HG03280 (cell line): ENCODE data around the gene C1orf115.
A peak's percentile ranks its signal among the peaks of the same experiment; 100 is the strongest.
"Not testable (repeated sequence)": the region's sequence is repeated elsewhere in the genome, so short reads cannot be mapped to it uniquely, and the experiment has no call there.

ENCODE experiments used
- ATAC-seq: cut with Tn5 transposase; IDR thresholded peaks from one replicate; pipeline ENCODE4 v1.9.1; 2021; ENCODE audit warnings: mild to moderate bottlenecking, moderate library complexity; ENCODE audit not compliant: unreplicated experiment

Gene C1orf115

DNA sequence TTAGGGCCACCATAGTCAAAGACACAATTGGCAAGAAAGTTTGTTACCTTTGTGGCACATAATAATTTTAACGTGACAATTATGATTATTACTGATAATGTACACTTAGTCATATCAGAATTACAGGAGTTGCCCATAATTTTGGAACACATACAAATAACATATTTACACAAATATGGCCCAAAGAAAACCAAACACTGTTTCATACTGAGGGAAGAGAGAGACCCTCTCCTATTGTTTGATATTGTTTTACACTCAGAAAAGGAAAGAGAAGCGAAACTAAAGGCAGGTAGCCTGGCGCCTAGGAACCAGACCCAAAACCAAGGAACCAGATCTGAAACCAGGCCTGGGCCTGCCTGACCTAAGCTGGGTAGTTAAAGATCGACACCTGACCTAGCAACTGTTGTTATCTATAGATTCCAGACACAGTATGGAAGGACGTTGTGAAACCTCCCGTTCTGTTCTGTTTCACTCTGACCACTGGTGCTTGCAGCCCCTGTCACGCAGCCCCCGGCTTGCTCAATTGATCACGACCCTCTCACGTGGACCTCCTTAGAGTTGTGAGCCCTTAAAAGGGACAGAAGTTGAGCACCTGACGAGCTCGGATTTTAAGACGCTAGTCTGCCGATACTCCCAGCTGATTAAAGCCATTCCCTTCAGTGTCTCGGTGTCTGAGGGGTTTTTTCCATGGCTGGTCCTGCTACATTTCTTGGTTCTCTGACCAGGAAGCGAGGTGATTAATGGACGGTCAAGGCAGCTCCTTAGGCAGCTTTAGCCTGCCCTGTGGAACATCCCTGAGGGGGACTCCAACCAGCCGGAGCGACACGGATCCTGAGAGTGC, 27.9 kb downstream of the C1orf115 start:
- ATAC-seq = no peak

DNA sequence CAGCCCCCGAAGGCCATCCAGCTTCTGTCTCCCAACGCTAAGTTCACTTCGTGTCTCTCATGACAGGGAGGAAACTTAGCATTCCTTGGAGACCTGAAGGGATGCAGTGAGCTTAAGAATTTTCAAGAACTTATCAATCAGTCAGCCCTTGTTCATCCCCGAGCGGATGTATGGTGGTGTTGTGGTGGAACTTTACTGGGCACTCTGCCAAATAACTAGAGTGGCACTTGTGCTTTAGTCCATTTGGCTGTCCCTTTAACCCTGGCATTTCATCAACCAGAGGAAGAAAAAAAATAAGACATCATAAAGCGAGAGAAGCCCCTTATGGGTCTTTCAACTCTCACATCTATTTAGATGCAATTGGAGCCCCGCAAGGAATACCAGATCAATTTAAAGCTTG, 31.1 kb downstream of the C1orf115 start:
- ATAC-seq = not testable (repeated sequence)

DNA sequence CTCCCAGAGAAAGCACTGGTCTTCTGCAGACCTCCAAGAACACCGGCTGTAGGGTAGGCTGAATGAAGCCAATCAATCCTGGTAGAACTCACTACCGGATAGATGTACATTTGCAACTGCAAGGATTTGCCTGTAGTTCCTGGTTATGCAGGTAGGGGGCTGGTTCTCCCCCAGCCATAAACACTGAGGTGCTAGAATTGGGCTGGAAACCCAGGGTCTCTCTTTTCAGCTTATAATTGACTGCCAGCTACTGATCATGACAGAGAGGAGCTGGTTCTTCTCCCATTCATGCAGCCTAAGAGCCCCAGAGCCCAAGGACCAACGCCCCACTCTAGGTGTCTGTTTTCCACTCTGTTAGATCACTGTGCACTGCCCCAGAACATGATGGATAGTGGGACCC, 36.5 kb downstream of the C1orf115 start:
- ATAC-seq = peak; percentile 63

DNA sequence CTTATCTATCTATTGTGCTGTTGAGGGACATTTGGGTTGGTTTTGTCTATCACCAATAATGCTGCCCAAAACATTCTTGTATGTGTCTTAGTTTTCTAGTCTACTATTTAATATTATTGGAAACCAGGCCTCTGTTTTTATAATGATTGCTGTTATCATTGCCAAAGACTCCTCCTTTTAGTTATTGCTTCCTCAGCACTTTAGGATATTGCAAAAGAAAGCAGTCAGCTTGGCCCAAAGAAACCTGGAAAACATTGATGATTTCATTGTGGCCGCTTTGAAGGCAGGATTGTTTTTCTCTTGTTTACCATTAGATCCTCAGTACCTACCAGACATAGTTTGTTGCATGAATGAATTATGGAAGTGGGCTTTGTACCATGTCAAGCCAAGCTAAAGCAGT, 37.4 kb downstream of the C1orf115 start:
- no peak for ATAC-seq

DNA sequence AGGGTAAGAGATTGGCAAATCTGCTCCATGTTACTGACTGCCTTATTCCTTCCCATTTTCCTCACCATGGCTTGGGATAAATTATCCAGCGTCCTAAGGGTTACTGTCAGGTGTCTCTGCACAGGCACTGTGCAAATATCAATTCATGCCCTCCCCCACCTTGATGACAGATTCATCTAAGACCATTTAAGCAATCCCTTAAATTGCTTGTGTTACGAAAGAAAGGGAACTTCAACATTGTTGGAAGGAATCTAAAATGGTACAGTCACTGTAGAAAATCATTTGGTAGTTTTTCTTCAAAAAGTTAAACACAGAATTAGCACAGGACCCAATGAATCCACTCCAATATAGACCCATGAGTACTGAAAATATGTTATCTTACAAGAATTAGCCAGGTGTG, 40.3 kb downstream of the C1orf115 start:
- no peak for ATAC-seq

DNA sequence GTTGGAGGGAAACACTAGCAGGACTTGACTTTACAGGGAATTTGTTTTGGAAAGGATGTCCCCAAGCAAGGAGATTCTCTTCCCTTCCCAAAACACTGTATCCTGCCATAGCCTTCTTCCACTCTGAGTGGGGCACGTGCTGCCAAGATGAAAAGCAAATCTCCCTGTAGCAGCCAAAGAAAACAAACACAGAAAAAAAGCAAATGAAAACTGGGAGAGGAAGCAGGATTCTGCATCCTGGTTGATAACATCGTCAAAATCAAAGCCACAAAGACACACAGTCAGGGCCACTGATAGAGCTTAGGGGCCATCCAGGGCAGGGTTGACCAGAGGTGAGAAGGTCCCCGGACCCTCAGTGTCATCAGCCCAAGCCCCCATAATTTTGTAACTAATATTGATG, 42.0 kb downstream of the C1orf115 start:
- ATAC-seq = no peak

DNA sequence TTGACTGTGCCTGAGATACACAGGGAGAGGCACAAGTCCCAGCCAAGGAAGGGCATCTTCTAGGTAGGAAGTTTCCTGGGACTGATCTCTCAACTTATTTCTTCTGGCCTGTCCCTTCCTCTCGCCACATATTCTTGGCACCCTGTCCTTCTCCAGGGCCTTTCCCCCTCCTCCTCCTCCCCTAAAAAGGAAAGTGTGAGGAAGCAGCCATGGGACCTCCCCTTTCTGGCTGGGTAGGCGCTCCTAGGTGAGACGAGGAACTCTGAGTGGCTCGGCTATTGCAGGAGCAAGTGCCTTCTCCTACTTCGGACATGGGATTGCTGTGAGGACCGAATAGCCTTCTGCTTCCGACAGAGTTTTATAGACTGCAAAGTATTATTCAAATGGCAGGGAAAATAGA, 42.5 kb downstream of the C1orf115 start:
- peak; percentile 13 for ATAC-seq

DNA sequence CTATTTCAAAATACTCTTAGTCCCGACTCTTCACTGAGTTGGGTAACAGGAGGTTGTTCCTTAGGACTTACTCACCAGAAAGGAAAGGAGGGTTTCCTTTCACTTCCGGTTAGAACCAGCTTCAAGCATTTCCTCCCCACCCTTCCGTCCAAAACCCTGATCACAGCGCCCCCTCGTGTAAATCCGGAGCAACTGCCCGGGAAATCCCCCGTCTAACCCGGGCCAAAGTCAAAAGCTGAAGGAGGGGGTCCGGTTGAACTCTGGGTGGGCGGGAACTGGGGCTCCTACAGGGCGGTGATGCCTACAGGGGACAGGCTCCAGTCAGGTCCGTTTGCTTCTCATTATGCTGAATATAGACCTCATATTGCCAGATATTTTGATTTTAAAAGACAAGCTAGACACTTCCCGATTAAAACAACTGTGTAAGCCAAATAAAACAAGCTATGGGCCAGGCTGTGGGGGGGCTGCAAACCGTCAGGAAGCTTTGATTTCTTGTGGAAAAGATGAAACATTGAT, 43.0 kb downstream of the C1orf115 start:
- peak; percentile 95 for ATAC-seq

DNA sequence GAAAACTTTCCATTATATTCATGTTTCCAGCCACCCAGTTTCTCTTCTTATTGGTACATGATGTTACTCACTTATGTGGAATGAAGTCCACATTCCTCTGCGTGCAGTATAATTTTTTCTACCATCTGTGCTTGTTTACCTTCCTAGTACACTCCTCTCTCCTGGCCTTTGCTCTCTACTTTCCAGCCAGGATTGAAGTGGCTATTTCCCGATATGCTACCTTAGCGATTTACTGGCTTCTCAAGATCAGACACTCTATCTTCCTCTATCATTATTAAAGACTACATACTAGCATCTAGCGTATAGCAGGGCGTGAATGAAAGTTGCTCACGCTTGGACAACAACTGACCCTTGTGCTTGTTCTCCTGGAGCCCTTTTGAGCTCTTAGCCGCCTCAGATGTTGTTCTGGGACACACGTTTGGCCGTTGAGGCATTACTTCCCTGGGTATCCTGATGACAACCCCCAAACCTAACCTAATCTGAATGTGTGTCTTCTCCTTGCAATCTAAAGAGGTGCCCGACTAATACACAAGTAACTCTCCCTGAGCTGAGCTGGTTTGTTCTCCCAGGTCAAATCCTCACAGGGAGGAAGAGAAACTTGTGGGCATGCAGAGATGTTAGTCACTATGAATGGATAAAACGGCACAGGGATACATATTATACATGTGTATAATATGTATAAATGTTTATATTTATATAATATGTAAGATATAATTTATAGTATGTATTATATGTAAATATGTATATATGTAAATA, 44.6 kb downstream of the C1orf115 start:
- no peak for ATAC-seq

DNA sequence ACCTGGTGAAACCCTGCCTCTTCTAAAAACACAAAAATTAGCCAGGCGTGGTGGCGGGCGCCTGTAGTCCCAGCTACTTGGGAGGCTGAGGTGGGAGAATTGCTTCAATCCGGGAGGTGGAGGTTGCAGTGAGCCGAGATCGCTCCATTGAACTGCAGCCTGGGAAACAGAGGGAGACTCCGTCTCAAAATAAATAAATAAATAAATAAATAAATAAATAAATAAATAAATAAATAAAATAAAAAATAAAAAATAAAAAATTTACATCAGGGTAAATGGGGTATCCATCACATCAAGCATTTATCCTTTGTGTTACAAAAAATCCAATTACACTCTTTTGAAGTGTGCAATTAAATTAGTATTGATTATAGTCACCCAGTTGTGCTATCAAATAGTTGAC, 46.1 kb downstream of the C1orf115 start:
- not testable (repeated sequence) for ATAC-seq

DNA sequence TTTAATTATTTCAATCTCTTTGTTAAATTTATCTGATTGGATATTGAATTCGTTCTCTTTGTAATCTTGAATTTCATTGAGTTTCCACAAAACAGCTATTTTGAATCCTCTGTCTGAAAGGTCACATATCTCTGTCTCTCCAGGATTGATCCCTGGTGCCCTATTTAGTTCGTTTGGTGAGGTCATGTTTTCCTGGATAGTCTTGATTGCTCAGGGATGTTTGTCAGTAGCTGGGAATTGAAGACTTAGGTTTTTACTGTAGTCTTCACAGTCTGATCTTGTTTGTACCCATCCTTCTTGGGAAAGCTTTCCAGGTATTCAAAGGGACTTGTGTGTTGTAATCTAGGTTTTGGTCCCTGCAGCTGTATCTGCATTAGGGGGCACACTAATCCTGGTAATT, 51.2 kb downstream of the C1orf115 start:
- no peak for ATAC-seq

DNA sequence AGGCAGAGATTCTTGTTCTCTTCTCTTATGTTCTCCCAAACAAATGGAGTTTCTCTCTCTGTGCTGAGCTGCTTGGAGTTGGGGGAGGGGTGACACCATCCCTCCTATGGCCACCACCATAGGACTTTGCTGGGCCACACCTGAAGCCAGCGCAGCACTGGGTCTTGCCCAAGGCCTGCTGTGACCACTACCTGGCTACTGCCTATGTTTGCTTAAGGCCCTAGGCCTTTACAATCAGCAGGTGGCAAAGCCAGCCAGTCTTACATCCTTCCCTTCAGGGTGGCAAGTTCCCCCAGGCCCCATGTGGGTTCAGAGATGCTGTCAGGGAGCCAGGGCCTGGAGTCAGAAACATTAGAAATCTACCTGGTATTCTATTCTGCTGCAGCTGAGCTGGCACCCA, 51.7 kb downstream of the C1orf115 start:
- ATAC-seq = no peak

DNA sequence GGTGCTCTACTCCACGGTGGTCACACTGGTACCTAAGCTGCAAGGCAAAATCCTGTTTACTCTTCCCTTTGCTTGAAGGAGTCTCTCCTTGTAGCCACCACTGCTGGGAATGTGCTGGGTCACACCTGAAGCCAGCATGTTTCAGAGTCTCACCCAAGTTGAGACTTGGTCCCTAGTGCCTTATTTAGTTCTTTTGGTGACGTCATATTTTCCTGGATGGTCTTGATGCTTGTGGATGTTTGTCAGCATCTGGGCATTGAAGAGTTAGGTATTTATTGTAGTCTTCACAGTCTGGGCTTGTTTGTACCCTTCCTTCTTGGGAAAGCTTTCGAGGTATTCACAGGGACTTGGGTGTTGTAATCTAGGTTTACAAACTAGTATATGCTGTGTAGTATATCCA, 52.4 kb downstream of the C1orf115 start:
- no peak for ATAC-seq

DNA sequence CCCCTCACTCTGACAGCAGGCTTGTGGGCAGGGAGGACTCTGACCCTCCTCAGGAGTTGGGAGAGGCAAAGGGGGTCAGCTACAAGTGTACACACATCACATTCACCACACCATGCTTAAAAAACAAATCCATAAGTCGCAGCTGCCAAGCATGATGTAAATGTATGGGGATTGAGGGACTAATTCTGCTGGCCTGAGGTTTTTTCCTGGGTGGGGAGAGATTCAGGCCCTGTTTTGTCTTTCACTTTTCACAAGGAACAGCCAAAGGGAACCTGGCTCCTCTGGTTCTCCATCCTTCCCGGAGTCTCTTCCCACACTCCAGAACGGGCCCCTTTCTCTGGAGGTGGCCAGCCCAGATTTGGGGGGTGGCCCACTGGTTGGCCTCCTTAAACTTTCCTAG, 56.7 kb downstream of the C1orf115 start:
- no peak for ATAC-seq

DNA sequence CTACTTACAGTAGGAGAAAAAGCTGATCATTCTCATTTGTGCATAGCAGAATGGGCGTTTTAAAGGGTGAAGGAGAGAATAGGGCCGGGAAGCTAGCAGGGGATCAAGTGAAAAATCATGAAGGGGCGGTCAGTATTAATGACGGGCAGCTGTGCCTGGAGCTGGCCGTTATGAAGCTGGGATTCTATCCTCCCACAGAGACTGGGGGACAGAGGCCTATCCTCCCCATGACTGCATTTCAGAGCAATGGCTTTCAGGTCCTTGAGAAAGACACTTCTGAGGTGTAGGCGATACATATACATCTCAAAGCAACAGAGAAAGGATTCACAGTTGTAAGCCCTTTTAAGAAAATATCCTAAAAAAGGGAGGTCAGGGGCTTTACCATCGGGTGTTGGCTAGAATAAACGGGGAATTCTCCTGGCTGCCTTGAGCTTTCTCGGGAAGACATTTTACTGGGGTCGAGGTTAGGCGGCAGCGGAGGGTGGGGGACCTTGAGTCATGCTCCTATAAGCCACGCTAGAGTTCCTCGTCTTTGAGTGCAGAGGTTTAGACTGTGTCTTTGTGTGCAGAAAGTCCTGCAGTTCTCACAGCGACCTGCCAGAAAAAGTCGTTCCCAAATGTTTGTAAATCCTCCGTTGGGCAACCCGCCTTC, 57.4 kb downstream of the C1orf115 start:
- peak; percentile 26 for ATAC-seq

DNA sequence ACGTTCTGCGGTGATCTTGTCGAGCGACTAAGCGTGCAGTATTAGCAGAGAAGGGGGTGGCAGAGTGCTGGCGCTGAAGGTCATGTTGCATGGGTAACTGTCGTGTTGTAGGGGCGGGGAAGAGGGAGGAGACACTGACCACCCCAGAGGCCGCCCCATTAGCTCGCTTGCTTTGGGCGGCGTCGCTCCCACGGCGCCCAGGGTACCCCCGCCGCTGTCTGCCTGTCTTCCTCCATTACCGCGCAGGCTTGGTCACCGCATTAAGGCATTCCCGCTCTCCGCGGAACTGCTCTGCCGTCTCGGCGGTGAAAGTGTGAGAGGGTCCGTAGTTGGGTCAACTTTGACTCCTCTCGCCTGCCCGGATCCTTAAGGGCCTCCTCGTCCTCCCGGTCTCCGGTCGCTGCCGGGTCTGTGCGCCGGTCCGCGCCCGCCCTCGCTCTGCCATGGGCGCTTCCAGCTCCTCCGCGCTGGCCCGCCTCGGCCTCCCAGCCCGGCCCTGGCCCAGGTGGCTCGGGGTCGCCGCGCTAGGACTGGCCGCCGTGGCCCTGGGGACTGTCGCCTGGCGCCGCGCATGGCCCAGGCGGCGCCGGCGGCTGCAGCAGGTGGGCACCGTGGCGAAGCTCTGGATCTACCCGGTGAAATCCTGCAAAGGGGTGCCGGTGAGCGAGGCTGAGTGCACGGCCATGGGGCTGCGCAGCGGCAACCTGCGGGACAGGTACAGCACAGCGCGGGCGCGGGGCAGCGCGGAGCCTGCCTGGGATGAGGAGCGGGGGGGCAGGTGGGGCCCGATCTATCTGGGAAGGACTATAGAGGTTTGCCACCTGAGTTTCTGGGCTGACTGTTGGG, 58.1 kb downstream of the C1orf115 start, which contains the start of gene MTARC2:
Gene MTARC2 (plus strand): TSS at position 234 of the 846 bp plus-strand sequence. CDS start 210 bp downstream, at position 444.
- peak; percentile 96 for ATAC-seq
